CD4-positive, alpha-beta T cell treated with Interleukin-6 at 100 ng/mL for 8 hours (primary cell): ENCODE measurements around the gene SPRN.

ENCODE experiments used
- DNase-seq: peaks from one replicate; pipeline ENCODE4 v3.0.0-alpha.2; 2020; ENCODE audit warnings: mixed read lengths, low spot score

Gene SPRN

GRCh38 chr10:133405844-133406527, 18.4 kb downstream of the SPRN start:
- DNase-seq = no peak

- DNase-seq = no peak
Observed at GRCh38 chr10:133405272-133405671, 19.2 kb downstream of the SPRN start.

GRCh38 chr10:133403784-133404183, 20.6 kb downstream of the SPRN start:
- DNase-seq = no peak

- DNase-seq = no peak
Observed at GRCh38 chr10:133403359-133403758, 21.1 kb downstream of the SPRN start.

- no peak for DNase-seq
Observed at GRCh38 chr10:133401981-133402725, 22.3 kb downstream of the SPRN start.

GRCh38 chr10:133401500-133401899, 22.9 kb downstream of the SPRN start:
- DNase-seq = no peak

GRCh38 chr10:133400624-133401424, 23.6 kb downstream of the SPRN start:
- no peak for DNase-seq

GRCh38 chr10:133399123-133399601, 25.3 kb downstream of the SPRN start:
- no peak for DNase-seq

- DNase-seq = no peak
Observed at GRCh38 chr10:133397938-133398337, 26.5 kb downstream of the SPRN start.

- no peak for DNase-seq
Observed at GRCh38 chr10:133396035-133396624, 28.3 kb downstream of the SPRN start.

- no peak for DNase-seq
Observed at GRCh38 chr10:133394801-133395221, 29.6 kb downstream of the SPRN start.

- DNase-seq = peak; percentile 92
Observed at GRCh38 chr10:133394064-133394663, 30.3 kb downstream of the SPRN start, which contains the start of gene MTG1. TSS of gene MTG1 (plus strand) at chr10:133394157. CDS start at chr10:133394221, 64 bp downstream.

- no peak for DNase-seq
Observed at GRCh38 chr10:133393401-133394063, 30.9 kb downstream of the SPRN start.

GRCh38 chr10:133391761-133392518, 32.5 kb downstream of the SPRN start:
- DNase-seq = no peak

GRCh38 chr10:133391249-133391635, 33.2 kb downstream of the SPRN start:
- no peak for DNase-seq

GRCh38 chr10:133390597-133391248, 33.7 kb downstream of the SPRN start:
- no peak for DNase-seq

GRCh38 chr10:133388973-133389818, 35.2 kb downstream of the SPRN start:
- DNase-seq = peak; percentile 50

- no peak for DNase-seq
Observed at GRCh38 chr10:133388236-133388972, 36.0 kb downstream of the SPRN start.
